Breast epithelium (tissue), 4 donors: ENCODE measurements around the gene ZNF609. TPM values are rescaled to one million over a fixed set of nuclear protein-coding genes. Genes with fewer than 3 reads are reported as not detected.

ENCODE experiments used
- DNase-seq, 2 donors: peaks; one replicate each; pipeline ENCODE4 v3.0.0-alpha.2; 2019; ENCODE audit warnings: low spot score in 2 of 2
- H3K27ac ChIP-seq, 2 donors: fragments of 200-600 bp; sonication (generic) in 1 of 2; one replicate each; pipeline ENCODE4 v1.5.1; 2016 to 2019; ENCODE audit warnings: mild to moderate bottlenecking in 1 of 2
- H3K27me3 ChIP-seq, 2 donors: fragments of 200-600 bp; sonication (generic) in 1 of 2; one replicate each; pipeline versions ENCODE4 v1.5.1 to v1.6.0; 2017 to 2019; ENCODE audit warnings: control low read depth in 1 of 2, mild to moderate bottlenecking in 1 of 2
- H3K36me3 ChIP-seq: fragments of 200-600 bp; one replicate; pipeline ENCODE4 v1.5.1; 2019
- H3K4me1 ChIP-seq, 2 donors: fragments of 200-600 bp; sonication (generic); one replicate each; pipeline ENCODE4 v1.5.1; 2016 to 2019; ENCODE audit warnings: control low read depth in 1 of 2
- H3K4me3 ChIP-seq, 3 donors: fragments of 200-600 bp; sonication (generic); 1 replicate in 2 of 3; 2 replicates in 1 of 3; pipeline ENCODE4 v1.5.1; 2016 to 2019; ENCODE audit warnings: mild to moderate bottlenecking in 3 of 3, moderate library complexity in 2 of 3
- H3K9me3 ChIP-seq, 2 donors: fragments of 200-600 bp; sonication (generic) in 1 of 2; one replicate each; pipeline ENCODE4 v1.5.1; 2016 to 2019; ENCODE audit warnings: control low read depth in 1 of 2
- CTCF ChIP-seq, 3 donors: fragments of 450-650 bp; IDR thresholded peaks; one replicate each; pipeline ENCODE4 v1.5.1; 2016 to 2017; ENCODE audit warnings: antibody characterized with exemption in 3 of 3, mild to moderate bottlenecking in 3 of 3, moderate library complexity in 3 of 3
- POLR2A ChIP-seq: fragments of 450-650 bp; IDR thresholded peaks from one replicate; pipeline ENCODE4 v1.6.1; 2016; ENCODE audit warnings: antibody characterized with exemption, mild to moderate bottlenecking, moderate library complexity
- POLR2AphosphoS5 ChIP-seq, 3 donors: sonication (generic); formaldehyde crosslinking; IDR thresholded peaks; one replicate each; pipeline ENCODE4 v1.6.1; 2017; ENCODE audit warnings: antibody characterized with exemption in 3 of 3
- intact Hi-C: fragments of 100-400 bp; cut with DNase I; formaldehyde crosslinking; loops from one replicate; pipeline ENCODE4 v1.15.1; 2023; ENCODE audit warnings: low total_unique reads
- total RNA-seq, 3 donors: library from RNA; depleted of rRNA; stranded (reverse); fragments of >200 nt; gene quantifications; one replicate each; pipeline ENCODE4 v1.1.0, GENCODE V29; 2016

Gene ZNF609
- total RNA-seq, 3 donors from 2014 or later: 22.9 to 32.1 (median 29.2) TPM

GRCh38 chr15:64566629-64567427 is 106.5 kb downstream of the ZNF609 start:
- intact Hi-C loops: no loop called here
- H3K27me3 ChIP-seq: no peaks in the 10 kb centered on the region
- H3K27ac ChIP-seq: no peak overlapping the region
- no peaks in the 10 kb centered on the region for H3K36me3 ChIP-seq
- no peaks in the 10 kb centered on the region for H3K9me3 ChIP-seq
- H3K4me3 ChIP-seq: no peak overlapping the region
- no peak for DNase-seq
- H3K4me1 ChIP-seq: peaks cover 0 to 4% of the 10 kb centered on the region in 2 donors
- TF ChIP-seq POLR2AphosphoS5 (IDR thresholded peaks at IDR 0.05) (no peak), CTCF (IDR thresholded peaks at IDR 0.05) (no peak), POLR2A (no peak)

GRCh38 chr15:64568765-64569164 is 108.4 kb downstream of the ZNF609 start:
- Histone ChIP-seq H3K27me3 (no peaks in the 10 kb centered on the region), H3K36me3 (no peaks in the 10 kb centered on the region), H3K4me1 (peaks cover 0 to 4% of the 10 kb centered on the region in 2 donors), H3K4me3 (no peak overlapping the region), H3K9me3 (no peaks in the 10 kb centered on the region), H3K27ac (no peak overlapping the region)
- intact Hi-C loops: no loop called here
- TF ChIP-seq POLR2A (no peak), CTCF (IDR thresholded peaks at IDR 0.05) (no peak), POLR2AphosphoS5 (IDR thresholded peaks at IDR 0.05) (no peak)
- DNase-seq: no peak

GRCh38 chr15:64571857-64572291 is 111.5 kb downstream of the ZNF609 start:
- peaks cover 0 to 4% of the 10 kb centered on the region in 2 donors for H3K4me1 ChIP-seq
- no peak for TF ChIP-seq POLR2A
- TF ChIP-seq POLR2AphosphoS5 (IDR thresholded peaks at IDR 0.05): no peak
- TF ChIP-seq CTCF (IDR thresholded peaks at IDR 0.05): no peak
- peak overlapping the region; percentile 27 to 46 for H3K27ac ChIP-seq

GRCh38 chr15:64572856-64573255 is 112.5 kb downstream of the ZNF609 start:
- Histone ChIP-seq H3K4me1 (peaks cover 0 to 4% of the 10 kb centered on the region in 2 donors), H3K27me3 (no peaks in the 10 kb centered on the region), H3K4me3 (no peak overlapping the region), H3K36me3 (no peaks in the 10 kb centered on the region), H3K27ac (no peak overlapping the region), H3K9me3 (no peaks in the 10 kb centered on the region)
- DNase-seq: no peak
- no peak for TF ChIP-seq CTCF (IDR thresholded peaks at IDR 0.05)
- TF ChIP-seq POLR2A: no peak
- intact Hi-C loops: no loop called here

More at GRCh38 chr15:64571857-64572291, 111.5 kb downstream of the ZNF609 start:
- Histone ChIP-seq H3K27me3 (no peaks in the 10 kb centered on the region), H3K4me3 (no peak overlapping the region), H3K36me3 (no peaks in the 10 kb centered on the region), H3K9me3 (no peaks in the 10 kb centered on the region)
- intact Hi-C loops: no loop called here
- DNase-seq: no peak

- intact Hi-C loops: no loop called here
- TF ChIP-seq POLR2AphosphoS5 (IDR thresholded peaks at IDR 0.05) (no peak), POLR2A (no peak), CTCF (IDR thresholded peaks at IDR 0.05) (no peak)
- Histone ChIP-seq H3K27me3 (no peaks in the 10 kb centered on the region), H3K4me1 (peaks cover 0 to under 1% of the 10 kb centered on the region in 2 donors), H3K9me3 (no peaks in the 10 kb centered on the region), H3K27ac (no peak overlapping the region), H3K4me3 (no peak overlapping the region), H3K36me3 (no peaks in the 10 kb centered on the region)
- no peak for DNase-seq
Measured at GRCh38 chr15:64574301-64575017, 114.1 kb downstream of the ZNF609 start.
